HG03039 (cell line): ENCODE measurements around the gene TRMT2A.

Experiments used
- ATAC-seq: cut with Tn5 transposase; IDR thresholded peaks from one replicate; pipeline ENCODE4 v1.9.1; 2021; ENCODE audit warnings: mild to moderate bottlenecking, moderate library complexity; ENCODE audit not compliant: unreplicated experiment

Gene TRMT2A

DNA sequence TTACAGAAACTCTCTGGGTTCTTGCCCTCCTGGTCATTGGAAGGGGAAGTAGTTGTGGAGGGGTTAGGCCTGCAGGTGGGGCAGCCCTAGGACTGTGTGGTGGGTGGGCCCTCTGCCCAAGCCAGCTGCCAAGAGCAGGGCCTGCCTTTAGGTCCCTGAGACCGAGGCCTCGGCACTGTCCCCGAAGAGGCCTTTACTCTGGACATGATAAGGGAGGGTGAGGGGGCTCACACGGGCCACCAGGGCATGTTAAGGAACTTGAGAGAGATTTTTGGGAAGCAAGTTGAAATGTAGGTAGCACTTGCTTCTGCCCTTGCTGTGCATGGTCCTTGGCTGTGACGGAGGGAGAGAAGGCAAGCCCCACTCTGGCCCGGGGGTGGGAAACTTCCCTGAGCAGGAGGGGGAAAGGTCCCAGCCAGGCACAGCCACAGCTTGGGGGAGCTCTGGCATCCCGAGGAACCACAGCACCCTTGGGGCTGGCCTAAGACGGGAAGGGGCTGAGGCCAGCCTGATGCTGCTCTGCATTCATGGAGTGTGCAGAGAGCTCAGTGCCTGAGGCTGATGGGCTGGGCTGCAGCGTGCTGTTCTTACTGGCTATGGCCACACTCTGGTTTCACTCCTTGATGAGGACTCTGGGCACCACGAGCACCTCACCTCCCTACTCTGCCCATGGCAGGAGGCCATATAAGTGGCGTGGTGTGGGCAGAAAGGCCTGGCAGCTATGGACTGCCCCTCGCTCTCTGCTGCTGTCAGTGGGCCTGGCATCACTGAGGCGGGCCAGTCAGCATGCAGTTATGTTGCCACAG, 8.9 kb downstream of the TRMT2A start:
- no peak for ATAC-seq

DNA sequence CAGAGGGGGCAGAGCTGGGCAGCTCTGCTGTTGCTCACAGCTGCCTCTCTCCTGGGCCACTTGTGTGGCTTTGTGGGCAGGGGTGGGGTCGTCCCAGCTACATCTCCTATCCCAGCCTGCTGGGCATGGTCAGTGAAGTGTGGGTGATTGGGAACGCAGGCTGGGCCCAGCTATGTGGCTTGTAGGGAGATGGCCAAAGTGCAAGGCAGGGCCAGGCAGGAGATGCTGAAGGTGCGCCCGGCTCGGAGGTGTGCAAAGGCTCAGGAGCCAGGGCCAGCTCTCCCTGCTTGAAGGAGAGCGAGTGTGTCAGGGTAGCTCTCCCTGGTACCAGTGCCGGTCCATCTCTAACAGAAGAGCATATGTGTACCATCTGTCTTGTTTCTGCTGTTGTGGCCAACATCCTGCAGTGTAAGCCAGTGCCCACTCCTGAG, 9.5 kb downstream of the TRMT2A start:
- ATAC-seq = no peak

DNA sequence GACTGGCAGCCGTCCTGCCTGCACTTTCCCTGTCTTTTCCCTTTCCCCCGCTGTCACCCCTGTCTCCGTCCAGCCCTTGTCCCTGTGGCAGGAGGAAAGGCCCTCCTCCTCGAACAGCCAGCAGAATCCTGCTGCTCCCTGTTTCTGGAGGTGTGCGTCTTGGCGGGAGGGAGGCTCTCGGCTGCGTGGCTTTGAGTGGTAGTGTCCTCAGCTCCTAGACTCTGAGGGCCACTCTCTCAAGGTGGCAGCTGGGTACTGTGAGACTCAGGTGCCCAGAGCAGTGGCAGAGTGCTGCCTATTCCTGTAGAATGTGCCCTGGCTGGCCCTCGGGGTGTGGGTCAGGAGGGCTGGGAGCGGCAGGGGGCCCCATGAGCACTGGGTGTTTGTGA, 10.2 kb downstream of the TRMT2A start:
- no peak for ATAC-seq

DNA sequence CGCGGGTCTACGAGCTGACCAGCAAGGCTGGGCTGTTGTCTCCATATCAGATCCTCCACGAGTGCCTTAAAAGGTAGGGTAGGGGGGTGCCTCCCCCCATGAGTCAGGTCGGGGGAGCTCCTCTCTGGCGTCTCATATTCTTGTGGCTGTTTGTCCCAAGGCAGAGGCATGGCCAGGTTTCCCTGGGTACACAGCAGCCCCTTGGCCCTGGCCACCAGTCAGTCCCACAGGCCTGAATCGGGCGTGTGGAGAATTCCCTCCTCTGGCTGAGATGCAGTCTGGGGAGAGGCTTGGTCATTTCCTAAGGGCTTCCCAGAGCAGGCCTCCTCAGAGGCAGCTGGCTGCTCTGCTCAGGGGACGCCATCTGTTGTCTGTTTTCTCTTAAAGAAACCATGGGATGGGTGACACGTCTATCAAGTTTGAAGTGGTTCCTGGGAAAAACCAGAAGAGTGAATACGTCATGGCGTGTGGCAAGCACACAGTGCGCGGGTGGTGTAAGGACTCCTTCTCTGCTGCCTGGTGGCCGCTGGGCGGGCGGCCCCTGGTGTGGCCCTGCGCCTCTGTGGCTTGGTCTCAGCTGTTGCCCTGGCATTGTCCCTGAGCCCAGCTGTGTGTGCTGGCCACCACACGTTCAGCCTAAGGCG, 10.7 kb downstream of the TRMT2A start:
- no peak for ATAC-seq

DNA sequence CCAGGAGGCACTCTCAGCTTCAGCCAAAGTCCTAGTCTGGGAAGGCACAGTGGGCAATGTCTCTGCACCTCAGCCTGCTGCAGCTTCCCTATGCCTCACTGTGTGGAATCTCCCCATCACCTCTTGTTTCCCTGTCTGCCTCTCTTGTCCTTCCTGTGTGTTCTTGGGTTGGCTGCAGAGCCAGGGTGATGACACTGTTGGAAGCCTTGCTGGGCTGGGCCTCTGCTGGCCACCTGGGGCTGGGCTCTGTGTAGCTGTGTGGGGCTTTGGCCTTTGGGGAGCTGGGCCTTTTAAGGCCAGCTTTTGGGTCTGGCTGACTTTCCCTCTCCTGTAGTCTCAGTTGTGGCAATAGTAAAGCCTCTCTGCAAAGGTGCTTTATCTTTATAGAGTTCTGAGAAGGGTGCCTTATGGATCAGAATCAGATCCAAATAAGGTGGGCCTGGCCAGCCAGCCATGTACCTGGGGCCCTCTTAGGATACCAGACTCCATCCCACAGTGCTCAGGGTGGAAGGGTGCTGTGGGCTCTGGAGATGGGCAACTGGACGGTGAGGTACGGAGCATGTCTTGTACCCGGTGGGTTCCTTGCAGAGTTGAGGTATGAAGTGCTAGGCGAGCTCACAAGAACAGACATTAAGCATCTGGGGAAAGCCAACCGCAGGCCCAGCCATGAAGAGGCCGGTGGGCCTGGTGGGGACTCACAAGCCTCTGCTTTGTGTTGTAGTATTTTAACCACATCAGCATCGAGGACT, 11.4 kb downstream of the TRMT2A start:
- no peak for ATAC-seq

DNA sequence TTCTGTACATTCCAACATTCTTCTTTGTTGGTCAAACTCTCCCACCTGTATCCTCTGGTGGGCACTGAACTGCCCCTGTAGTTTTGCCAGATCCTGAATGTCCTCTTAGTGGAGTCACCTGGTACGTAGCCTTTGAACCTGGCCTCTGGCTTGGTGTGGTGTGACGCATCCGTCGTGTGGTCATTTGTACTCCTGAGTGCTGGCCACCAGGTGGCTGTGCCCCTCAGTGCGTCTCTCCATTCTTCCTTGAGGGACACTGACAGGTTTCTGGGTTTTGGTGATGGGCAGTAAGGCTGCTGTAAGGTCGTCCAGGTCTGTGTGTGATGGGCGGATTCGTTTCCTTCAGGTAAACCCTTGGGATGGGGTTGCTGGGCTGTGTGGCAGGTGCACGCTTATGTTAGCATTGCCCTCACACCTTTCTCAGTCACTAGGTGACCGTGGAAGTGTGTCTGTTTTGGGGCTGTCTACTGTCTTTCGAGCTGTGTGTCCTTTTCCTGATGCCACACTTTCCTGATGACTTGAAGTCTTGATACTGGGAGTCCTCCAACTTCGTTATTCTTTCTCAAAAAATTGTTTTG, 14.7 kb downstream of the TRMT2A start:
- no peak for ATAC-seq

DNA sequence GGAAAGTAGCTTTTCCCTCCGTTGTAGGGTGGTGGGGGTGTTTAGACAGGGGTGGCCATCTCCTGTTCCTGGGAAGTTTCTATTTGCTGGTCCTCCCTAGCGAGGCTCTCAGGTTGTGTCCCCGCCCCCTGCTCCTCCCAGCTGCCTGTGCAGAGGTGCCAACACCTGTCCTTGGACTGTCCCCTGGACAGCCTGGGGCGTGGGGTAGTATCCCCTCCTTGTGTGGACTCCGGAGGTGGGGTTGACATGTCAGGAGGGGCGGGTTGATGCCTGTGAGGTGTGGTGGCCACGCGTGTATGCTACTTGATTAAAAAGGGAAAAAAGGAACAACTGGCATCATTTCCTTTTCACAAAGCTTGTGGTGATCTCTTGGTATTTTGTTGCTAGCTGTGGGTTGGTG, 15.4 kb downstream of the TRMT2A start:
- no peak for ATAC-seq

DNA sequence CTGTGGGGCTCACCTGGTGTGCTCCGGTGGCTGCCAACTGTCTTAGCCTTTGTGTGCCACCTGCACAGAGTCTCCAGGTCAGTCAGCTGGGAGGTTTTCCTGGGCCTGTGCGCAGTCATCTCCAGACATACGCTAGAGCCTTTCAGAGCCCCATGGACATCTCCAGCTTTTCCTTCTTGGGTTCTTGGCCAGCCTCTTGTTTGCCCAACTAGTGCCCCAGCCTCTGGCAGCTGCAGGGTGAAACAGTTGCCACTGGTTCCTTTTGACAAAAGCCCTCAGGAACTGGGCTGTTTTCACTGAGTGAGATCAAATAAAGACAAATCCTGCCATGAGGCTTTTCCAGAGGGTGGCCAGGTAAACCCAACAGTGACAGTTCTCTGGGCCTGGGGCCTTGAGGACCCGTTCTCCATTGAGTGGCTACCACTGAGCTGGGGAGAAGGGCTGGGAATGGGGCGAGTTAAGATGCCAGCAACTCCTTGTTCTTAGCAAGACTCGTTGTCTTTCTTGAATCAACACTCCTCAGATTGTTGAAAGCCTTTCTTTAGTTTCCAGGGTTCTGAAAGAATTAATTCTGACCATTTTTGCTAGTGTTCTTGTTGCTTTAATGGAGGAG, 17.8 kb downstream of the TRMT2A start:
- ATAC-seq = no peak

DNA sequence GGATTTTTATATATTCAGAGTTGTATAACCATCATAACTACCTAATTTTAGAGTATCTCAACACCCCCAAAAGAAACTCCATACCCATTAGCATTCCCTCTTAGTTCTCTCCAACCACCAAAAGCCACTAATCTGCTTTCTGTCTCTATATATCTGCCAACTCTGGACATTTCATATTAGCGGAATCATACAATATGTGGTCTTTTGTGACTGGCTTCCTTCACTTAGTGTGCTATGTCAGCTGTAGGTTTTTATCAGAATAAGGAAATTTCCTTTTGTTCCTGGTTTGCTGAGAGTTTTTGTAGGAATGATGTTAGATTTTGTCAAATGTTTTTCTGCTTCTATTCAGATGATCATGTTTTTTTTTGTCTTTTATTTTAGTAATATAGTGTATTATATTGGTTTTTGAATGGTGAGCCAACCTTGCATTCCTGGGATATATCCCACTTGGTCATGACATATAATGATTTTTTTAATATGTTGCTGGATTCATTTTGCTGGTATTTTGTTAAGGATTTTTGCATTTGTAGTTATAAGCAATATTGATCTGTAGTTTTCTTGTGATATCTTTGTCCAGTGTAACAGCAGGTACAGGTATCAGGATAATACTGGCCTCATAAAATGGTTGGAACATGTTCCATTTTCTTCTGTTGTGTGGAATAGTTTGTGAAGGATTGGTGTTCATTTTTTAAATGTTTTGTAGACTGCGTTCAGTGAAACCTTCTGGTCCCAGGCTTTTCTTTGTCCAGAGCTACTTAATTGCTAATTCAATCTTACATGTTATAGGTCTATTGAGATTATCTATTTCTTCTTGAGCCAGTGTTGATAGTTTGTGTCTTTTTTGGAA, 20.2 kb downstream of the TRMT2A start:
- no peak for ATAC-seq

DNA sequence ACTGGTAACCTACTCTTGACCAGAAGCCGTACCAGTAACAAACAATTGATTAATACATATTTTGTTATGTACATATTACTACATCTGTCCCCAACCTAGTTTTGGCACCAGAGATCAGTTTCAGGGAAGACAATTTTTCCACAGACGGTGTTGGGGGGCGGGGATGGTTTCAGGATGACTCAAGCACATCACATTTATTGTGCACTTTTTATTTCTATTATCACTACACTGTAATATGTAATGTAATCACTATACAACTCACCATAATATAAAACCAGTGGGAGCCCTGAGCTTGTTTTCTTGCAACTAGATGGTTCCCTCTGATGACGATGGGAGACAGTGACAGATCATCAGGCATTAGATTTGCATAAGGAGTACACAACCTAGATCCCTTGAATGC, 21.5 kb downstream of the TRMT2A start:
- no peak for ATAC-seq

DNA sequence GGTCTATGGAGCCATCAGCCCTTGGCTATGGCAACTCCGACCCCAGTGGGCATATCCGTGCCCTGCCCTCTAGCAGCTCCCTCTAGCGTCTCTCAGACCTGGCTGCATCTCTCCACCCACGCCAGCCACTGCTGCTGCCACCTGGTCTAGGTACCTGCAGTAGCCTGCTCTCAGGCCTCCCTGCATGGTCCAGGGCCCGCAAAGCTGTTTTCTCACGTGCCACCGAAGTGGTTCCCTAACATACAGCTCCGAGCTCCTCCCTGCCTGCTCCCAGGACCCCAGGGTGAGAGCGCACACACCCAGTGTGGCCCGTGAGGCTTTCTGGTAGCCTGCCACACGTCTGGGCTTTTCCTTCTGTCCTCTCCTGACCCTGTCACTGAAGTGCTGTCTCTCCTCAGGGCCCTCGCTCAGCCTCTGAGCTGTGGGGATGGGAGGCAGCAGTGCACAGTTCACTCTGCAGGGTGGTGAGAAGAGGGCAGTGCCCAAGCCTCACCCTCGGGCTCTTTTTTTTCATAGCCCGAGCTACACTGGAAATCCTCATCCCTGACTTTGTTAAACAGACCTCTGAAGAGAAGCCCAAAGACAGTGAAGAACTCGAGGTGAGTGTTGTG, 22.7 kb downstream of the TRMT2A start:
- no peak for ATAC-seq

DNA sequence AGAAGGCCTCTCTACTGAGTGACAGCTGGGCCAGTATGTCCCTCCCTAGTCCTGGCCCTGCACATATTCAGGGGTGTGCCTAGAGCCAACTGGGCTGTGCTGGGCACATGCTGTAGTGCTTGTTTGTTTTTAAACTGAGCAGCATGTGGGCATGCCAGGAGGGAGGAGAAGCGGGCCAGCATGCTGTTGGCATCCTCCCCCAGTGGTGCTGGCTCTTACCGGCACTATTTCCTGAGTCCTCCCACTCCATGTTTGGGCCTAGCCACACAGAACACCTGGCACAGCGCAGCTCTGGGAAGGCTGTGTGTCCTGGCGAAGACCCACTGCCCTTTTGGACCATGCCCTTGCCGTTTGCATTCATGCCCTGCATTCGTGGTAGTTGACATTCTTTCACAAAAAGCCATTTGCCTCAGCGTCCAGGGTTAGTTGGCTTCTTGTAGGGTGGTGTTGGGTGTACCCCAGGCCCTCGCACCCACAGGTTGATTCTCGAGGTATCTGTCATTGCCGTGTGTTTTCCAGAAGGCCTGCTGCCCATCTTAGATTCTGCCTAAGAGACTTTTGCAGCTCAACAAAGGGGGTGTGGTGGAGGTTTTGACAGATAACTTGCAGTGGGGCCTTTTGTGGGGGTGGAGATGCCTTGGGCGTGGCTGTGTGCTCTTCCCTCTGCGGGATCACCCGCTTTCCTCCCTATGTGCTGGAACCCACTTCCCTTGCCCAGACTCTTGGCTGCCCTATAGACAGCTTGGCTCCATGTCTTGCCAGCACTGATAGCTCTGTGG, 23.4 kb downstream of the TRMT2A start:
- no peak for ATAC-seq

DNA sequence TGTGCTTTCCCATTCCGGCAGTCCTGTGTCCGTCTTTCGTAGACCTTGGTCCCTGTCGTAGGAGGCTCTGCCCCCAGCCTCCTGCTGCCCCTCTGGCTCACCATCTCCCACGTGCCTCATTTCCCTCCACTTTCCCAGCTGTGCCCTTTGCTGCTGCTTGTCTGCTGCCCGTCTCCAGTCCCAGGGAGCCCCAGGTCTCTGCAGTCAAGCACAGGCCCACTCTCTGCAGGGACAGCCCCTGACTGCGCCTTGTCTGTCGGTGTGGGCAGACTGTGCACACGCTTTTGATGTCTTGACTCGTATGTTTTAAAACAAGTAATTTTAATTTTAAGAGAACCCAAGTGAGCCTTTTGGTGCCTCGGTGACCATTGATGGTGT, 24.6 kb downstream of the TRMT2A start:
- no peak for ATAC-seq

DNA sequence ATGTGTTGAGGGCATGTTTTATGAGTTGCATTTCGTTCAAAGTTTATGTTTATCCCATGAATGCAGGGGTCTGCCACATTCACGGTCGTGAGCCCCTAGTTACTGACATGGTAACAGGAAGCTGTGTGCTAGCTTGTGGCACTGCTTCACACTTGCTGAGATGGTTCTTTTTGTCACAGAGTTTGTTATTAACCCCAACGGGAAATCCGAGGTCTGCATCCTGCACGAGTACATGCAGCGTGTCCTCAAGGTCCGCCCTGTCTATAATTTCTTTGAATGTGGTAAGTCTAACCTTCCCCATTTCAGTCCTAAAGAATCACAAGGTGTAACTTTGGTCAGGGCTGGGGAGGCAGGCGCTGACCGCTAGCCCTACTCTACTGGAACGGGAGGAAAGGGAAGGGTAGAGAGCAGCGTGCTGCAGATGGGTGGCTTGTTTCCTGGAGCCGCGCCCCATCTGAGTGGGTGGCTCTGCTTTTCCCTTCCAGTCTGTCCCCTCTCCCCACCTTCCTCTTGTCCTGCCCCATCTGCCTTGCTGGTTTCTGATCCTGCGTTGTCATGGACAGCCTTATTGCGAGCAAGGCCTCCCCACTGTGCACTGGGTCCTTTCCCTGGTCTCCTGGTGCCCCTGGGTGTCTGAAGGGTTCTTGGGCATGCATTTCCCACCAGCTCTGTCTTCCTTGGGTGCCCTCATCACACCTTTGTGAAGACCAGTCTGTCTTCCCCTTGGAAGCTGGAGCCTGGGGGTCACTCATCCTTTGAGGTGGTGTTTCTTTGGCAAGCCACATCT, 25.1 kb downstream of the TRMT2A start:
- ATAC-seq = no peak

DNA sequence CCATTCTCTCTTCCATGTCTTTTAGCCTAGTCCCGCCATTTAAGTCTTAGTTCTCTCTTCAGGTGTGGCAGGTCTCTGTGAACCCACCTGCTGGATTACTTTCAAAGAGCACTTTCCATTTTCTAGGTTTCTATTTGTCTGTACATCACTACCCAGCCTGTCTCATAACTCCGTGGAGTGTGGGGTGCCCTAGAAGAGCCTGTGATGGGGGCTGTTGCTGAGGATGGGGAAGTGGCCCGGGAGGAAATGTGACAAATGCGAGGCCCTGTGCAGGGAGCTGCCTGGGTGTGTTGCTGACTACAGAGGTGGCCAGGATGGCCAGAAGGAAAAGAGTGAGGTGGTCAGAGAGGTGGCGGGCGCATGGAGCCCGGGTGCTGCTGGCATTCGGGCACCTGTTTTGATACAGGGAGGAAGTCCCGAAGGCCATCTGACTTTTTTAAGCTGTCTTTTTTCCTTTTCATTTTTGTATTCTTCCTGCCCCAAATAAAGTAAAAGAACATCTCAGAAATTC, 26.2 kb downstream of the TRMT2A start:
- ATAC-seq = no peak

DNA sequence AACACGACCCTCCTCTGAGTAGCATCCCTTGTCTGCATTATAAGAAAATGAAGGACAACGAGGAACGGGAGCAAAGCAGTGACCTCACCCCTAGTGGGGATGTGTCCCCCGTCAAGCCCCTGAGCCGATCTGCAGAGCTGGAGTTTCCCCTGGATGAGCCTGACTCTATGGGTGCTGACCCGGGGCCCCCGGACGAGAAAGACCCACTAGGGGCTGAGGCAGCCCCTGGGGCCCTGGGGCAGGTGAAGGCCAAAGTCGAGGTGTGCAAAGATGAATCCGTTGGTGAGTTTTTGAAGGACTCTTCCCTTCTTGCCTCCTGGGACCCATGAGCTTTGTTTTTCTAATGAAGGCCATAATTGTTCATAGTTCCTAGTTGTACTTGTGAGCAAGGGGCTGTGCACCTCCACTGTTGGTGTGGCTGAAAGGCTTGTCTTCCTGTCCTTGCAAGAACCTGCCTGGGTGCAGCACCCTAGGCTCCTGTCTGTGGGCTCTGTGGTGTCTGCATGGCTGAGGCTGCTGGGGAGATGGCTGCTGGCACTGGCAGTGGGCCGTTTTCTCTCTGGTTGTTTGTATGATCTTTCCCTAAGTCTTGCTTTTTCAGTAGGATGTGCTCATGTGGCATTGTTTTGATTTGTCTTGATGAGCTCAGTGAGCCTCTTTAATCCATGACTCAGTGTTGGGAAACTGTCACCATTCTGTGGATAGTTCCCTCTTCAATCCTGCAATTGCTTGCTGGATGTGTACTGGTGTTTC, 26.9 kb downstream of the TRMT2A start:
- no peak for ATAC-seq

DNA sequence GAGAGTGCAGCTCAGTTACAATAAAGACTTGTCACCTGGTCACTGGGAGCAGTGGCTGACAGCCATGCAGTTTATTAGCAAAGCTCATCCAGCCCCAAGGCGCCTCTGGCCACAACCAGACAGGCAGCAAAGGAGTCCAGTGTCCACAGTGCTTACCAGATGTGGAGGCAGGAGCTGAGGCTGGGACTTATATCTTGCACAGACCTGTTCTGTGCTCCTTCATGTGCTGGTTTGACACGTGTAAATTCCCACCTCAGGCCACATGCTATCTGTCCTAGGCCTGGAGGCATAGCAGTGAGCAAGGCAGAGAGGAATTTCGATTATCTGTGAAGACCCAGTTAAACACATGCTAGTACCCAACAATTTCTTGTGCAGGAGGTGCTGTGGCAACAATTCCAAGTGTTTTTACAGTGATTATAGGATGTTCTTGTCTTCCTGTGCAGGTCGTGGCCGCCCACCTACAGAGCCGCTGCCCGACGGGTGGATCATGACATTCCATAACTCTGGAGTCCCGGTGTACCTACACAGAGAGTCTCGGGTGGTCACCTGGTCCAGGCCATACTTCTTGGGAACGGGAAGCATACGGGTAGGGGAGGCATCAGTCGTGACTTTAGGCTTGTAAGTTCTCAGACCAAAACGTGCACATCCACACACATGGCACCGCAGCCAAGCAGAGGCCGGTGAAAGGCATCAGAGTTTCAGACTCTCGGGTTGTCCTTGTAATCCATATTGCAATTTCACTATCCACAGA, 27.6 kb downstream of the TRMT2A start:
- ATAC-seq = no peak
